ENCODE measurements around the gene DSC1. TPM values are rescaled to one million over a fixed set of nuclear protein-coding genes. Genes with fewer than 3 reads are reported as not detected.

Gene DSC1
- total and polyA plus RNA-seq, 2 of the 4 experiments (the other 2 are of a cell fraction) = not detected

- Histone ChIP-seq H3K9me3 (ENCODE audit: control insufficient read depth, insufficient read depth, low read length) (no peaks in the 10 kb centered on the region), H2BK15ac (ENCODE audit: low read depth, low read length) (no peak overlapping the region), H3K79me1 (ENCODE audit: low read depth in 1 of 2, low read length in 2 of 2) (no peaks in the 10 kb centered on the region), H4K5ac (ENCODE audit: low read depth, low read length) (no peak overlapping the region), H3K23ac (ENCODE audit: low read depth, low read length) (no peak overlapping the region), H3K4me2 (ENCODE audit: low read depth, low read length) (no peak overlapping the region), H3K56ac (ENCODE audit: extremely low read depth, insufficient read depth, low read length) (no peak overlapping the region), H3K9ac (ENCODE audit: low read depth, low read length) (no peak overlapping the region), H2AK5ac (ENCODE audit: low read depth, low read length) (no peak overlapping the region), H3K9me1 (ENCODE audit: insufficient read depth, low read length) (no peaks in the 10 kb centered on the region), H4K91ac (ENCODE audit: insufficient read depth, low read depth, low read length) (no peak overlapping the region), H4K8ac (ENCODE audit: low read depth in 2 of 2, low read length in 2 of 2) (no peak overlapping the region), H2AK9ac (replicated peaks; ENCODE audit: low read depth, low read length, poor library complexity) (no peak overlapping the region), H3K36me3 (ENCODE audit: control insufficient read depth, insufficient read depth, low read length) (no peaks in the 10 kb centered on the region), H2BK5ac (ENCODE audit: low read depth, low read length, poor library complexity, severe bottlenecking) (no peak overlapping the region), H3K14ac (replicated peaks; ENCODE audit: low read depth, low read length) (no peak overlapping the region), H4K20me1 (ENCODE audit: insufficient read depth, low read length) (no peaks in the 10 kb centered on the region), H3K18ac (ENCODE audit: low read depth, low read length) (no peak overlapping the region), H3K4me1 (ENCODE audit: control insufficient read depth, insufficient read depth, low read length) (no peaks in the 10 kb centered on the region), H2AFZ (replicated peaks; ENCODE audit: low read length, poor library complexity) (no peak overlapping the region), H2BK20ac (ENCODE audit: low read depth, low read length) (no peak overlapping the region), H3K27ac (ENCODE audit: insufficient read depth, low read length) (no peak overlapping the region), H3K27me3 (ENCODE audit: control insufficient read depth, insufficient read depth, low read length) (no peaks in the 10 kb centered on the region), H2BK120ac (ENCODE audit: low read depth, low read length) (no peak overlapping the region), H3K4ac (ENCODE audit: low read depth, low read length) (no peak overlapping the region), H3K4me3 (ENCODE audit: insufficient read depth, low read depth, low read length) (no peak overlapping the region)
- intact Hi-C loops (cut with micrococcal nuclease) (no loop called here), in situ Hi-C loops (cut with MboI; ENCODE audit: low sequenced_read_pairs) (no loop called here), dilution Hi-C loops (cut with HindIII; ENCODE audit: low sequenced_read_pairs, unreplicated experiment) (no loop called here)
- CTCF ChIA-PET = no interaction called here
- no peak for DNase-seq
- no TSS peak for BruUV-seq (replicated peaks)
- no CpG with 5 or more reads among the region's 4 CpGs for WGBS, 2 experiments (ENCODE audit: extremely low coverage in 2 of 2, insufficient read length in 1 of 2)
- no peak for ATAC-seq (ENCODE audit: low read depth)
- TF ChIP-seq POLR2A (IDR thresholded peaks at IDR 0.05; ENCODE audit: low read depth, low read length) (no peak), BHLHE40 (IDR thresholded peaks at IDR 0.05; ENCODE audit: low read depth, low read length) (no peak), MAFK (IDR thresholded peaks at IDR 0.05; ENCODE audit: low read depth, low read length) (no peak), MAZ (IDR thresholded peaks at IDR 0.05; ENCODE audit: borderline replicate concordance, low read depth, low read length) (no peak), RFX5 (IDR thresholded peaks at IDR 0.05; ENCODE audit: low read depth, low read length) (no peak), CHD1 (IDR thresholded peaks at IDR 0.05; ENCODE audit: low read depth, low read length) (no peak), MXI1 (IDR thresholded peaks at IDR 0.05; ENCODE audit: borderline replicate concordance, low read depth, low read length) (no peak), CTCF (conservative IDR thresholded peaks at IDR 0.05; ENCODE audit: low read depth, low read length) (no peak), NFE2L2 (IDR thresholded peaks at IDR 0.05; ENCODE audit: low read depth, low read length) (no peak), RAD21 (IDR thresholded peaks at IDR 0.05; ENCODE audit: low read length) (no peak), SMC3 (IDR thresholded peaks at IDR 0.05; ENCODE audit: low read depth, low read length) (no peak)
- POLR2A ChIA-PET (ENCODE audit: unreplicated experiment) = no interaction called here
Observed at GRCh38 chr18:31185186-31185950, 22.7 kb upstream of the DSC1 start.
